IMR-90 (cell line): Measurements from ENCODE around the gene EEF1AKMT1. TPM values are rescaled to one million over a fixed set of nuclear protein-coding genes. Genes with fewer than 3 reads are reported as not detected.

Experiments used
- ATAC-seq: fragments of 200-7000 bp; cut with Tn5 transposase; 2 replicates; pipeline ENCODE4 v1.9.1; 2020; ENCODE audit warnings: low read depth, mild to moderate bottlenecking, moderate library complexity
- BruUV-seq: library from RNA; stranded (reverse); fragments of 400-500 nt; replicated peaks from 2 replicates; lab custom pipeline; 2021; lab: Mats Ljungman, UMichigan
- CTCF ChIA-PET: fragments of 300-600 bp; formaldehyde crosslinking; extraction: SDS; loops from one replicate; lab custom pipeline; 2021; ENCODE audit warnings: antibody characterized with exemption; lab: Yijun Ruan, JAX
- POLR2A ChIA-PET: fragments of 300-600 bp; sonication (Branson Sonifier 250); formaldehyde crosslinking; loops from one replicate; lab custom pipeline; 2022; ENCODE audit warnings: antibody characterized with exemption; ENCODE audit not compliant: unreplicated experiment; lab: Charles Lee
- DNase-seq: peaks from one replicate; pipeline ENCODE4 v3.0.0; 2013
- H2AFZ ChIP-seq: replicated peaks from 2 replicates; pipeline ENCODE3; 2013; ENCODE audit warnings: low read length, mild to moderate bottlenecking; ENCODE audit not compliant: poor library complexity
- H2AK5ac ChIP-seq: 2 replicates; pipeline ENCODE4 v1.6.1; 2013; ENCODE audit warnings: low read depth, low read length, inconsistent platforms
- H2AK9ac ChIP-seq: replicated peaks from 2 replicates; pipeline ENCODE3; 2013; ENCODE audit warnings: mild to moderate bottlenecking, low read depth, low read length, moderate library complexity; ENCODE audit not compliant: poor library complexity
- H2BK120ac ChIP-seq: 2 replicates; pipeline ENCODE4 v1.6.1; 2013; ENCODE audit warnings: low read depth, low read length, inconsistent platforms
- H2BK15ac ChIP-seq: 3 replicates; pipeline ENCODE4 v1.6.1; 2013; ENCODE audit warnings: low read depth, low read length, inconsistent platforms
- H2BK20ac ChIP-seq: 2 replicates; pipeline ENCODE4 v1.6.1; 2013; ENCODE audit warnings: low read depth, mild to moderate bottlenecking, inconsistent platforms, low read length, moderate library complexity
- H2BK5ac ChIP-seq: 2 replicates; pipeline ENCODE4 v1.6.1; 2013; ENCODE audit warnings: mild to moderate bottlenecking, low read depth, low read length, inconsistent platforms; ENCODE audit not compliant: poor library complexity, severe bottlenecking
- H3K14ac ChIP-seq: replicated peaks from 2 replicates; pipeline ENCODE4 v1.6.1; 2013; ENCODE audit warnings: low read depth, low read length, inconsistent platforms
- H3K18ac ChIP-seq: 2 replicates; pipeline ENCODE4 v1.6.1; 2013; ENCODE audit warnings: low read depth, low read length, control low read depth
- H3K23ac ChIP-seq: 2 replicates; pipeline ENCODE4 v1.6.1; 2013; ENCODE audit warnings: low read depth, low read length, inconsistent platforms
- H3K27ac ChIP-seq: 2 replicates; pipeline ENCODE4 v1.5.1; 2013; ENCODE audit warnings: mild to moderate bottlenecking, control low read depth, low read length; ENCODE audit not compliant: insufficient read depth
- H3K27me3 ChIP-seq: 2 replicates; pipeline ENCODE4 v1.6.1; 2013; ENCODE audit warnings: low read length; ENCODE audit not compliant: control insufficient read depth, insufficient read depth
- H3K36me3 ChIP-seq: 2 replicates; pipeline ENCODE4 v1.6.1; 2013; ENCODE audit warnings: low read length, mixed read lengths; ENCODE audit not compliant: control insufficient read depth, insufficient read depth
- H3K4ac ChIP-seq: 2 replicates; pipeline ENCODE4 v1.6.1; 2013; ENCODE audit warnings: low read depth, low read length, inconsistent platforms
- H3K4me1 ChIP-seq: 2 replicates; pipeline ENCODE4 v1.6.1; 2013; ENCODE audit warnings: low read length, mixed read lengths; ENCODE audit not compliant: control insufficient read depth, insufficient read depth
- H3K4me2 ChIP-seq: 2 replicates; pipeline ENCODE4 v1.6.1; 2013; ENCODE audit warnings: low read depth, mild to moderate bottlenecking, control low read depth, low read length, moderate library complexity
- H3K4me3 ChIP-seq: 2 replicates; pipeline ENCODE4 v1.5.1; 2013; ENCODE audit warnings: low read depth, mild to moderate bottlenecking, control low read depth, low read length, moderate library complexity; ENCODE audit not compliant: insufficient read depth
- H3K56ac ChIP-seq: 2 replicates; pipeline ENCODE4 v1.6.1; 2013; ENCODE audit warnings: low read length, inconsistent platforms; ENCODE audit not compliant: insufficient read depth; ENCODE audit errors: extremely low read depth
- H3K79me1 ChIP-seq, 2 experiments: 2 replicates each; pipeline ENCODE4 v1.6.1; 2013; ENCODE audit warnings: low read length in 2 of 2, inconsistent platforms in 1 of 2, low read depth in 1 of 2
- H3K9ac ChIP-seq: 2 replicates; pipeline ENCODE4 v1.6.1; 2013; ENCODE audit warnings: low read depth, low read length, control low read depth
- H3K9me1 ChIP-seq: 2 replicates; pipeline ENCODE4 v1.6.1; 2013; ENCODE audit warnings: low read length, inconsistent platforms; ENCODE audit not compliant: insufficient read depth
- H3K9me3 ChIP-seq: 2 replicates; pipeline ENCODE4 v1.6.1; 2013; ENCODE audit warnings: low read length; ENCODE audit not compliant: control insufficient read depth, insufficient read depth
- H4K20me1 ChIP-seq: 2 replicates; pipeline ENCODE4 v1.6.1; 2013; ENCODE audit warnings: low read length, inconsistent platforms; ENCODE audit not compliant: insufficient read depth
- H4K5ac ChIP-seq: 2 replicates; pipeline ENCODE4 v1.6.1; 2013; ENCODE audit warnings: mild to moderate bottlenecking, low read depth, low read length, control low read depth
- H4K8ac ChIP-seq, 2 experiments: 2 replicates each; pipeline ENCODE4 v1.6.1; 2013; ENCODE audit warnings: low read depth in 2 of 2, low read length in 2 of 2, control low read depth in 1 of 2, inconsistent platforms in 1 of 2
- H4K91ac ChIP-seq: 2 replicates; pipeline ENCODE4 v1.6.1; 2013; ENCODE audit warnings: low read depth, low read length, inconsistent platforms; ENCODE audit not compliant: insufficient read depth
- MAFK ChIP-seq: IDR thresholded peaks from 2 replicates; pipeline ENCODE4 v1.6.1; 2012; ENCODE audit warnings: low read depth, low read length, improper control_type of control experiment
- POLR2A ChIP-seq: IDR thresholded peaks from 2 replicates; pipeline ENCODE4 v1.6.1; 2012; ENCODE audit warnings: mild to moderate bottlenecking, low read depth, low read length
- RAD21 ChIP-seq: IDR thresholded peaks from 2 replicates; pipeline ENCODE4 v1.6.1; 2012; ENCODE audit warnings: low read length, improper control_type of control experiment
- WGBS, 2 experiments: methylation state at CpG; one replicate each; pipeline versions ENCODE4 v1.1.5 to v1.1.7; 2013; ENCODE audit warnings: missing lambda C conversion rate in 2 of 2; ENCODE audit not compliant: insufficient read length in 1 of 2; ENCODE audit errors: extremely low coverage in 2 of 2; 5-methylcytosine and 5-hydroxymethylcytosine counted together
- dilution Hi-C: fragments of 300-500 bp; cut with HindIII; formaldehyde crosslinking; loops from one replicate; pipeline ENCODE4 v1.14.3; 2018; ENCODE audit warnings: low sequenced_read_pairs; ENCODE audit not compliant: unreplicated experiment
- in situ Hi-C: fragments of 300-500 bp; cut with MboI; formaldehyde crosslinking; loops from 3 replicates; pipeline ENCODE4 v1.14.3; 2019; ENCODE audit warnings: low sequenced_read_pairs, inconsistent platforms, mixed read lengths
- intact Hi-C: fragments of 100-400 bp; cut with micrococcal nuclease; formaldehyde crosslinking; loops from 2 replicates; pipeline ENCODE4 v1.10.0; 2022
- polyA plus RNA-seq, 3 experiments: library from polyadenylated mRNA; depleted of rRNA; stranded (reverse); fragments of >200 nt; gene quantifications; 2 replicates each; pipeline ENCODE4 v1.2.3, GENCODE V29; 2012; ENCODE audit warnings: low replicate concordance in 1 of 3
- total RNA-seq: library from RNA; depleted of rRNA; stranded (reverse); fragments of >200 nt; gene quantifications from 2 replicates; pipeline ENCODE4 v1.2.3, GENCODE V29; 2012
- TF ChIP-seq, protein P1 (sequence below): conservative IDR thresholded peaks from 2 replicates; pipeline ENCODE4 v1.5.1; 2012; ENCODE audit warnings: mild to moderate bottlenecking, low read depth, low read length, improper control_type of control experiment
- TF ChIP-seq, protein P2 (sequence below): fragments of 150-350 bp; IDR thresholded peaks from 2 replicates; pipeline ENCODE4 v1.6.1; 2017; ENCODE audit warnings: mild to moderate bottlenecking, antibody characterized with exemption, low read length, low read depth

Gene EEF1AKMT1
- total and polyA plus RNA-seq, 2 of the 4 experiments (the other 2 are of a cell fraction) = 10.0 to 10.6 TPM

DNA sequence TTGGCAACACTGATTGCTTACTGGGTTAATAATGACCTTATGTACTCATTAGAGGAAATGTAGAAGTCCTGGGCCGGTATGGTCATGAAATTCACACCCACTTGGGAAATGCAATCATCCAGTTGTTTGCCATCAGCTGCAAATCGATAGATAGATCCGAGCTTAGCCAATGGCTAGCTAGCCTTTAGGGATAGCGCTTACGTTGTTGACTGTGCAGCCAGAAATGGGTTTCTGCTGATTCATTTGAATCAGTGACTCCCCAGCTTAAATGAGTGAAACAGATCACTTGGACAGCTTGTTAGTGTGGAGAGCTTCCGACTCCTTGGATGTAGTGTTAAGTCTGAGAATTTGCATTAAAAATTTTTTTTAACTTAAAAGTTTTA lies 58.4 kb downstream of the EEF1AKMT1 start:
- H4K5ac ChIP-seq = no peak overlapping the region
- POLR2A ChIA-PET = no interaction called here

More for the DNA sequence above, 58.4 kb downstream of the EEF1AKMT1 start:
- H2BK15ac ChIP-seq = no peak overlapping the region
- no peak overlapping the region for H3K9ac ChIP-seq
- no peak overlapping the region for H2AK9ac ChIP-seq
- no peak overlapping the region for H3K23ac ChIP-seq
- H3K14ac ChIP-seq = no peak overlapping the region
- no peak overlapping the region for H3K18ac ChIP-seq
- no peak overlapping the region for H3K56ac ChIP-seq
- H3K27me3 ChIP-seq = peaks cover 9% of the 10 kb centered on the region
- no peak overlapping the region for H3K4me3 ChIP-seq
- no peak overlapping the region for H3K4me2 ChIP-seq
- no peak overlapping the region for H3K27ac ChIP-seq
- dilution Hi-C loops (no loop called here), in situ Hi-C loops (loop anchor here (5.0 to 25.0 kb wide), 2 partner anchors 207 to 528 kb away; partner anchors contain the start of gene GJB2), intact Hi-C loops (no loop called here)
- H3K9me3 ChIP-seq = no peaks in the 10 kb centered on the region
- no peak for TF ChIP-seq POLR2A
- TF ChIP-seq, protein P1, sequence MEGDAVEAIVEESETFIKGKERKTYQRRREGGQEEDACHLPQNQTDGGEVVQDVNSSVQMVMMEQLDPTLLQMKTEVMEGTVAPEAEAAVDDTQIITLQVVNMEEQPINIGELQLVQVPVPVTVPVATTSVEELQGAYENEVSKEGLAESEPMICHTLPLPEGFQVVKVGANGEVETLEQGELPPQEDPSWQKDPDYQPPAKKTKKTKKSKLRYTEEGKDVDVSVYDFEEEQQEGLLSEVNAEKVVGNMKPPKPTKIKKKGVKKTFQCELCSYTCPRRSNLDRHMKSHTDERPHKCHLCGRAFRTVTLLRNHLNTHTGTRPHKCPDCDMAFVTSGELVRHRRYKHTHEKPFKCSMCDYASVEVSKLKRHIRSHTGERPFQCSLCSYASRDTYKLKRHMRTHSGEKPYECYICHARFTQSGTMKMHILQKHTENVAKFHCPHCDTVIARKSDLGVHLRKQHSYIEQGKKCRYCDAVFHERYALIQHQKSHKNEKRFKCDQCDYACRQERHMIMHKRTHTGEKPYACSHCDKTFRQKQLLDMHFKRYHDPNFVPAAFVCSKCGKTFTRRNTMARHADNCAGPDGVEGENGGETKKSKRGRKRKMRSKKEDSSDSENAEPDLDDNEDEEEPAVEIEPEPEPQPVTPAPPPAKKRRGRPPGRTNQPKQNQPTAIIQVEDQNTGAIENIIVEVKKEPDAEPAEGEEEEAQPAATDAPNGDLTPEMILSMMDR = no peak
- no peak for TF ChIP-seq RAD21
- TF ChIP-seq, protein P2, sequence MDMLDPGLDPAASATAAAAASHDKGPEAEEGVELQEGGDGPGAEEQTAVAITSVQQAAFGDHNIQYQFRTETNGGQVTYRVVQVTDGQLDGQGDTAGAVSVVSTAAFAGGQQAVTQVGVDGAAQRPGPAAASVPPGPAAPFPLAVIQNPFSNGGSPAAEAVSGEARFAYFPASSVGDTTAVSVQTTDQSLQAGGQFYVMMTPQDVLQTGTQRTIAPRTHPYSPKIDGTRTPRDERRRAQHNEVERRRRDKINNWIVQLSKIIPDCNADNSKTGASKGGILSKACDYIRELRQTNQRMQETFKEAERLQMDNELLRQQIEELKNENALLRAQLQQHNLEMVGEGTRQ = no peak
- no peak for TF ChIP-seq MAFK
- no peak overlapping the region for H2BK120ac ChIP-seq
- no peak overlapping the region for H4K91ac ChIP-seq
- no TSS peak for BruUV-seq
- CTCF ChIA-PET = interaction anchor here (1.9 to 2.1 kb wide), 2 partner anchors 12 to 210 kb away, joined by 7 to 8 read pairs; partner anchors contain the start of gene IL17D
- H3K36me3 ChIP-seq = no peaks in the 10 kb centered on the region
- H3K4me1 ChIP-seq = peaks cover 9% of the 10 kb centered on the region
- H2AK5ac ChIP-seq = no peak overlapping the region
- ATAC-seq = no peak
- no peak overlapping the region for H3K4ac ChIP-seq
- H2BK20ac ChIP-seq = no peak overlapping the region
- DNase-seq = no peak
- H4K20me1 ChIP-seq = no peaks in the 10 kb centered on the region
- H3K9me1 ChIP-seq = peaks cover 6% of the 10 kb centered on the region; the same call in 1 of the 2 replicates
- H3K79me1 ChIP-seq = no peaks in the 10 kb centered on the region
- H4K8ac ChIP-seq = no peak overlapping the region
- peak overlapping the region; percentile 28 for H2AFZ ChIP-seq
- WGBS, 2 experiments = 94% methylated on average over 3 of the region's 6 CpGs; no CpG with 5 or more reads in 1 of the 2 experiments
- H2BK5ac ChIP-seq = no peak overlapping the region
